Keratinocyte (primary cell): Measurements from ENCODE around the gene HSD17B4. TPM values are rescaled to one million over a fixed set of nuclear protein-coding genes. Genes with fewer than 3 reads are reported as not detected.

Source experiments
- DNase-seq: peaks from one replicate; pipeline ENCODE4 v3.0.0-alpha.2; 2011; ENCODE audit warnings: low read depth, missing footprints, low spot score
- FAIRE-seq: peaks from 2 replicates; lab custom pipeline; 2011; peaks lifted over from hg19 to GRCh38; lab: Jason Lieb, UNC
- H2AFZ ChIP-seq: 2 replicates; pipeline ENCODE4 v1.6.0; 2012; ENCODE audit warnings: low read length, control low read depth, inconsistent platforms; ENCODE audit not compliant: control insufficient read depth
- H3K27ac ChIP-seq: 2 replicates; pipeline ENCODE4 v1.5.1; 2011; ENCODE audit warnings: low read length; ENCODE audit not compliant: control insufficient read depth, insufficient read depth
- H3K27me3 ChIP-seq: 3 replicates; pipeline ENCODE4 v1.6.0; 2011; ENCODE audit warnings: low read length; ENCODE audit not compliant: control insufficient read depth, insufficient read depth; ENCODE audit errors: extremely low read depth
- H3K36me3 ChIP-seq, 2 experiments: 2 replicates in 1 of 2; 3 replicates in 1 of 2; pipeline ENCODE4 v1.5.1; 2011; ENCODE audit warnings: low read length in 2 of 2, mild to moderate bottlenecking in 1 of 2; ENCODE audit not compliant: control insufficient read depth in 2 of 2, insufficient read depth in 2 of 2; ENCODE audit errors: extremely low read depth in 1 of 2
- H3K4me1 ChIP-seq: 3 replicates; pipeline ENCODE4 v1.5.1; 2011; ENCODE audit warnings: low read length; ENCODE audit not compliant: control insufficient read depth, insufficient read depth; ENCODE audit errors: extremely low read depth
- H3K4me2 ChIP-seq: 3 replicates; pipeline ENCODE4 v1.6.0; 2011; ENCODE audit warnings: low read depth, low read length; ENCODE audit not compliant: control insufficient read depth, insufficient read depth; ENCODE audit errors: extremely low read depth
- H3K4me3 ChIP-seq, 3 experiments: fragments of 200-600 bp in 1 of 3; sonication (generic) in 1 of 3; 2 replicates in 2 of 3; 3 replicates in 1 of 3; pipeline ENCODE4 v1.5.1; 2011 to 2016; ENCODE audit warnings: low read length in 3 of 3, mild to moderate bottlenecking in 3 of 3, control low read depth in 2 of 3, inconsistent platforms in 1 of 3, low read depth in 1 of 3, mixed read lengths in 1 of 3, mixed run types in 1 of 3, moderate library complexity in 1 of 3; ENCODE audit not compliant: control insufficient read depth in 2 of 3, insufficient read depth in 2 of 3; ENCODE audit errors: extremely low read depth in 1 of 3
- H3K79me2 ChIP-seq: 2 replicates; pipeline ENCODE4 v1.6.0; 2012; ENCODE audit warnings: low read length; ENCODE audit not compliant: control insufficient read depth, insufficient read depth
- H3K9ac ChIP-seq: 3 replicates; pipeline ENCODE4 v1.6.0; 2011; ENCODE audit warnings: low read length; ENCODE audit not compliant: control insufficient read depth, insufficient read depth; ENCODE audit errors: extremely low read depth
- H3K9me1 ChIP-seq: 3 replicates; pipeline ENCODE4 v1.6.0; 2011; ENCODE audit warnings: low read length; ENCODE audit not compliant: control insufficient read depth, insufficient read depth; ENCODE audit errors: extremely low read depth
- H3K9me3 ChIP-seq: 2 replicates; pipeline ENCODE4 v1.5.1; 2012; ENCODE audit warnings: low read depth, low read length; ENCODE audit not compliant: control insufficient read depth
- H4K20me1 ChIP-seq: 3 replicates; pipeline ENCODE4 v1.6.0; 2011; ENCODE audit warnings: low read length; ENCODE audit not compliant: control insufficient read depth, insufficient read depth; ENCODE audit errors: extremely low read depth
- CTCF ChIP-seq, 3 experiments: IDR thresholded peaks in 1 of 3; conservative IDR thresholded peaks in 1 of 3; optimal IDR thresholded peaks in 1 of 3; 2 replicates in 2 of 3; 3 replicates in 1 of 3; pipeline versions ENCODE3 to v1.5.1; 2011; ENCODE audit warnings: low read length in 3 of 3, mild to moderate bottlenecking in 3 of 3, moderate library complexity in 2 of 3, control low read depth in 1 of 3, inconsistent platforms in 1 of 3; ENCODE audit not compliant: insufficient read depth in 2 of 3; ENCODE audit errors: extremely low read depth in 1 of 3
- EZH2 ChIP-seq: IDR thresholded peaks from one replicate; pipeline ENCODE4 v1.6.1; 2012; ENCODE audit warnings: inconsistent platforms, mild to moderate bottlenecking, low read length, moderate library complexity
- dilution Hi-C: fragments of 300-500 bp; cut with MboI; formaldehyde crosslinking; loops from one replicate; pipeline ENCODE4 v1.7.0; 2020; ENCODE audit warnings: low sequenced_read_pairs; ENCODE audit not compliant: extremely low pct_ligation_motif_present
- polyA plus RNA-seq, 5 experiments: library from polyadenylated mRNA; depleted of rRNA in 3 of 5; stranded (reverse) in 3 of 5; stranded (forward) in 1 of 5; unstranded in 1 of 5; fragments of >200 nt; gene quantifications; 1 replicate in 1 of 5; 2 replicates in 3 of 5; 3 replicates in 1 of 5; pipeline versions ENCODE4 v1.2.1 to v1.2.3, GENCODE V29; 2011 to 2012; ENCODE audit warnings: missing spikeins in 2 of 5, low read depth in 1 of 5, low replicate concordance in 1 of 5

HSD17B4 gene
- polyA plus RNA-seq, 1 donor (not counting 4 experiments of a cell fraction or from before 2014, with no cell fraction given): 154 TPM

GRCh38 chr5:119420169-119420568, 32.1 kb upstream of the HSD17B4 start:
- no peaks in the 10 kb centered on the region for H3K9me1 ChIP-seq
- H3K9me3 ChIP-seq: no peaks in the 10 kb centered on the region
- no peaks in the 10 kb centered on the region for H3K79me2 ChIP-seq
- dilution Hi-C loops: no loop called here
- H3K4me1 ChIP-seq: peaks cover 18% of the 10 kb centered on the region
- FAIRE-seq: no peak
- no peak overlapping the region for H3K4me2 ChIP-seq
- no peaks in the 10 kb centered on the region for H3K27me3 ChIP-seq
- no peak overlapping the region for H3K4me3 ChIP-seq
- no peak overlapping the region for H3K9ac ChIP-seq
- no peak for TF ChIP-seq CTCF (optimal IDR thresholded peaks at IDR 0.05 in 1 of 3, IDR thresholded peaks at IDR 0.05 in 1 of 3, conservative IDR thresholded peaks at IDR 0.05 in 1 of 3; ENCODE audit: extremely low read depth in 1 of 3, insufficient read depth in 2 of 3, low read length in 3 of 3)
- H2AFZ ChIP-seq: no peak overlapping the region
- no peak for DNase-seq
- no peaks in the 10 kb centered on the region for H4K20me1 ChIP-seq
- H3K36me3 ChIP-seq: no peaks in the 10 kb centered on the region
- H3K27ac ChIP-seq: no peak overlapping the region

GRCh38 chr5:119426057-119426456, 26.2 kb upstream of the HSD17B4 start:
- Histone ChIP-seq H3K79me2 (no peaks in the 10 kb centered on the region), H3K9me1 (no peaks in the 10 kb centered on the region), H3K27ac (no peak overlapping the region), H2AFZ (no peak overlapping the region), H3K27me3 (no peaks in the 10 kb centered on the region), H3K36me3 (no peaks in the 10 kb centered on the region), H3K4me3 (no peak overlapping the region), H3K9me3 (no peaks in the 10 kb centered on the region), H4K20me1 (no peaks in the 10 kb centered on the region), H3K4me1 (peaks cover 5% of the 10 kb centered on the region), H3K9ac (no peak overlapping the region), H3K4me2 (no peak overlapping the region)
- TF ChIP-seq EZH2 (no peak), CTCF (optimal IDR thresholded peaks at IDR 0.05 in 1 of 3, IDR thresholded peaks at IDR 0.05 in 1 of 3, conservative IDR thresholded peaks at IDR 0.05 in 1 of 3; ENCODE audit: extremely low read depth in 1 of 3, insufficient read depth in 2 of 3, low read length in 3 of 3) (no peak)
- dilution Hi-C loops: no loop called here
- no peak for FAIRE-seq
- no peak for DNase-seq
